GM18867 (cell line): ENCODE results near the gene MACROD1.

Source experiments
- ATAC-seq: cut with Tn5 transposase; IDR thresholded peaks from one replicate; pipeline ENCODE4 v1.9.1; 2021; ENCODE audit warnings: mild to moderate bottlenecking, moderate library complexity; ENCODE audit not compliant: unreplicated experiment

MACROD1 gene

DNA sequence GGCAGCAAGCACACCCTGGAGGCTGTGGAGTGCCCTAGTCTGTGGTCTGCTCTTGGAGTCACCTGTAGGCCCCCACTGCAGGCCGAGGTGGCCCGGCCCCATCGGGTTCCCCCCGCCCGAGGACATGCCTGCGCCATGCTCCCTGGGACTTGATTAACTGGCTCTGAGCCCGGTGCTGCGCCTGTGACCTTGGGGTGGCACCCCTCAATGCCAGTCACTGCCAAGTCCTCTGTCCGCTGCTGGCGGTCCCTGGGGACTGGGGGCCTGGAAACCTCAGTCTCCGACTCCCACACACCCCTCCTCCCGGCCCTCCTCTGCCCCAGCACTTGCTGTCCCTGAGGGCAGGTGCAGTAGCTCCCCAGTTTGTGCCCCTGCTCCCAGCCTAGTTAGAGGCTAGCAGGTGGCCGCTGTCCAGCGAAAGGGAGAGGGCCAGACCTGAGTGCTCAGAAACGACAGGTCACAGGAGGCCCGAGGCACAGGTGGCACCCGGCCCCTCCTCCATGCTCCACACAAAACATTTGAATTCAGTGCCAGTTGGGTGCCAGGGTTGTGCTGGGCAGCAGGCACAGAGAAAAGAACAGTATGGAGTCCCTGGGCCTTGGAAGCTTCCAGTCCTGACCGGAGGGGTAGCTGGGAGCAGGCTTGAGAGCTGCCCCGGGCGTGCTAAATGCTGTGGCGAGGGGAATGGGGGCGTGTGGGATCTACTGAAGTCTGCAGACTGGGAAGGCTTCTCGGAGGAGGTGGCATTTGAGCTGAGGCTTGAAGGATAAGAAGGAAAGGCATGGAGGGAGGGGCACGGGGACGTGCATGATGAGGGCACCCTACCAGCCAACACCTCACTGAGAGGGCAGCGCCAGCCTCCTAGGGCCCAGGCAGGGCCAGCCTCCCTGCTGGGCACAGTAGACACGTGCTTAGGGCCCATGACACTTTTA, 146.5 kb downstream of the MACROD1 start:
- no peak for ATAC-seq

DNA sequence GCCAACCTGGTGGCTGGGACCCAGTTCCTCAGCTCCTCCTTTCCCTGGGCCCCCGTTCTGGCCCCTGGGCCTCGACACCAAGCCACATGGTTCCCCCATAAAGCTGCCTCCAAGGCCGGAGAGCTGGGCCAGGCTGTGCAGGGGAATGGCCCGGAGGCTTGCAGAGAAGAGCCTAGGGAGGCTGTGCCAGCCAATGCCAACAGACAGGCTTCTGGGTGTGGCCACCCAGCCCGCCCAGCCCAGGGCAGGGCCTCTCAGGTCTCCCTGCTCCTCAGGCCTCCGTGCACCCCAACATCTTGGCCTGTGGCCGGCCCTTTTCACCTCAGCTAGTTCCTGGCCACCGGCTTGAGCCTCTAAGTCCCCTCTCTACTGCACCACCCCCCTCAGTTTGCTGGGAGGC, 147.6 kb downstream of the MACROD1 start:
- no peak for ATAC-seq

- no peak for ATAC-seq
These were observed 148.0 kb downstream of the MACROD1 start for GRCh38 chr11:64017945-64018224.

GRCh38 chr11:64015935-64016845, 149.7 kb downstream of the MACROD1 start:
- no peak for ATAC-seq

GRCh38 chr11:64015510-64015909, 150.4 kb downstream of the MACROD1 start:
- no peak for ATAC-seq

GRCh38 chr11:64014356-64014755, 151.6 kb downstream of the MACROD1 start:
- ATAC-seq: no peak

DNA sequence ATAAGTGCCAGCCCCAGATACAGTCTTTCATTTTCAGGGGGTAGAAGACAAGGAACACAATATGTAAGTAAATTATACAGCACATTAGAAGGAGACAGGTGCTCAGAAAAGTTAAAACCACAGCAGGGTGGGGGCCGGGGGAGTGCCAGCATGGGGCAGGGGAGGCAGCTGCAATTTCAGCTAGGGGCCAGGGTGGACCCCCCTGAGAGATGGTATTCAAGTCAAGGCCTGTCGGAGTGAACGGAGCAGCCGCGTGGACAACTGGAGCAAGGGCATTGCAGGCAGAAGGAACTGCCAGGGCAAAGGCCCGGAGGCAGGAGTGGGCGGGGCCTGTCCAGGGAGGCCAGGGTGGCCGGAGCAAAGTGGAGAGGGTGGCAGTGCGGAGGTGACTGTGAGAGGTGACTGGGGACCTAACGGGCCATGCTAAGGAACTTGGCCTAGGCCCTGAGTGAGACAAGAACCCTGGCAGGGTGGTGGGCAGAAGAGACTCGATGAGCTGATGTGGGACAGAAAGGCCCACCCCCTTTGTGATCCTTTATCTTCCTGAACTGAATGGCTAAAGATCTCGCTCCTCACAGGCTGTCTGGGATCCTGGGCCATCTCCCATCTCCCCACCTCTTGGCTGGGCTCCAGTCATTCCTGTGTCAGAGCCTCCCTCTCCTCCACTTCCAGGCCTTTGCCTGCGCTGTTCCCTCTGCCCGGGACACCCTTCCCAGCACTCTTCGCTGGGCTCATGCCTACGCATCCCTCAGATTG, 152.6 kb downstream of the MACROD1 start:
- ATAC-seq: no peak

- ATAC-seq: no peak
These were observed 154.5 kb downstream of the MACROD1 start for GRCh38 chr11:64011371-64011770.

- no peak for ATAC-seq
These were observed 155.1 kb downstream of the MACROD1 start for GRCh38 chr11:64010783-64011182.

DNA sequence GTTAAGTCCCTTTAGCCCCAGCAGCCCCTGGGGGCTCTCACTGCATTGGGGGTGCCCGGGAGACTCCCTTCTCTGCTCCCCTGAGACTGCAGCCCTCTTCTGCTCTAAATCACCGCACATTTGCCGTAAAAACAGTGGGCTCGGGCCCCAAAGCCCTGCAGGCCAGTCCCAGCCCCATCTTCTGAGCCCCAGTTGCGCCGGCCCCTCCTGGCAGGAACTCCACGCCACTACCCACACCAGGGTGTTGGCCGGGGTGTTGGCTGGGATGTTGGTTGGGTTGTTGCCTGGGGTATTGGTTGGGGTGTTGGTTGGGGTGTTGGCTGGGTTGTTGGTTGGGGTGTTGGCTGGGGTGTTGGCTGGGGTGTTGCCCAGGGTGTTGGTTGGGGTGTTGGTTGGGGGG, 156.2 kb downstream of the MACROD1 start:
- ATAC-seq: no peak

DNA sequence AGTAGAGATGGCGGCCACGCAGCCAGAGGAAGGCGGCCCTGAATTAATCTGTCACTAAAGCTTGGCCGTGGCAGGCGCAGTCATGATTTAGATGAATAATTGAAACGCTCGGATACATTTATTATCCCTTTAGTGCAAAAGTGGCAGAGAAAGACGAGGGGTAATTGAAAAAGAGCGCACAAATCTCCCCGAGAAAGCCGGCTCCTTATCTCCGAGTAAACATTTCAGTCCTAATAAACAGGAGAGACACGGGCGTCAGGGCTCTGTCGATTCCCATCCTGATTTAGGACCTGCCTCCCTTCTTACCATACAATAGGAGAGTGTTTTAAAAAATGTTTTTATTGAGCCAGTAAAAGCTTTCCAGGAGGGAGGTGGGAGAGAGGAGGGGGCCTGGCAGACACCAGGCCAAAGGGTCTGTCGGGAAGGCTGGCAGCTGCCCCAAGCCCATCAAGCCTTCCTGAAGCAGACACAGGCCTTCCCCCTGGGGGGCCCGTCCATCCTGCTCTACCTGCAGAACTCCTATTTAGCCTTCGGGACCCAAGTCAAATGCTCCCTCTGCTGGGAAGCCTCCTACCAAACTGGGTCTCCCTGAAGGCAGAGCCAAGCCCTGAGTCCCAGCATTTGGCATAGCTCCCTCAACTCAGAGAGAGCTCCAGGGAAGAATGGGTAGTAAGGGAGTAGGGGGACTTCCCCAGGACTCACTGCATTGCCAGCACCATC, 156.8 kb downstream of the MACROD1 start:
- ATAC-seq: no peak

DNA sequence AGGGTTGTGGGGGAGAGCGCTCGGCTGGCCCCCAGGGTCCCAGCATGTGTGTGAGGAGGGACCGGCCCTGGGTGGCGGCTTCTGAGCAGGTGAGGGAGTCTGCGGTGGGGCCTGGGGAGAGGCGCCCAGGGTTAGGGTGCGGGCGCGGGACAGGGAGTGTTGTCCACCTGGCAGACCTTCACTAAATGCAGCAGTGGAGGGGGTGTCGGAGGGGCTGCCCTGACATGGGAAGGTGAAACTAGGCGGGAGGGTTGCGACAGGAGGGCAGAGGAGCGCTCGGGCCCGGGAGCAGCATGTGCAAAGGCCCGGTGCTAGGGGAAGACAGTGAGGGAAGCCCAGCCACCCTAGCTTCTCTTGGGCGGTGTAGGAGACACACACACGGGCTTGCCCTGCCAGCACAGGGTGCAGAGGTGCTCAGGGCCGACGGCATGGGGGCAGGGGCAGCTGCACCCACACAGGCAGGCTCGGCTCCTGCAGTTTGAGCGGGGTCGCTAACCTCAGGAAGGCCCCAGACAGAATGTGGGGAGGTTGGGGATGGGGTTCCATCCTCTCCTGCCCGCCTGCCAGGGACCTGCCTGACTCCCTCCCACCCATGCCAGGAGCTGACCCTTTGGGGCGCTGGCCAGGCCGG, 157.5 kb downstream of the MACROD1 start:
- ATAC-seq: no peak

GRCh38 chr11:64007629-64008282, 158.2 kb downstream of the MACROD1 start:
- ATAC-seq: no peak

- ATAC-seq: no peak
These were observed 158.7 kb downstream of the MACROD1 start for GRCh38 chr11:64007160-64007628.

GRCh38 chr11:64006398-64006797, 159.5 kb downstream of the MACROD1 start:
- no peak for ATAC-seq

DNA sequence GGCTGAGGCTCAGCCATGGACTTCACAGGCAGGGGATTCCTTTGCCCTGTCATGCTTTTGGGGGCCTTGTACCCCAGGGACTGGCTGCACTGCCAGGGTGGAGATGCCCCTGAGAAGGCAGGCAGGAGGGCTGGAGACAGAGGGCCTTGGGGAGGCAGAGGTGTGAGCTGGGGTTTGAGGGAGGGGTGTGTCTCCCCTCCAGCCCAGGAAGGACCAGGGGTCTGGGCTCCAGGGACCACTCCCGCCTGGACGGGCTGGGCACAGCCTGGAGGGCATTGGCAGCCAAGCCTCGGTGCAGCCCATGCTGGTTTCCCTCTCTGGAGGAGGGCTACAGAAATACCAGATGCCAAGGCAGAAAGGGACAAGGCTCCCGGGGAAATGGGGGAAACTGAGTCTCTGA, 160.2 kb downstream of the MACROD1 start:
- no peak for ATAC-seq

DNA sequence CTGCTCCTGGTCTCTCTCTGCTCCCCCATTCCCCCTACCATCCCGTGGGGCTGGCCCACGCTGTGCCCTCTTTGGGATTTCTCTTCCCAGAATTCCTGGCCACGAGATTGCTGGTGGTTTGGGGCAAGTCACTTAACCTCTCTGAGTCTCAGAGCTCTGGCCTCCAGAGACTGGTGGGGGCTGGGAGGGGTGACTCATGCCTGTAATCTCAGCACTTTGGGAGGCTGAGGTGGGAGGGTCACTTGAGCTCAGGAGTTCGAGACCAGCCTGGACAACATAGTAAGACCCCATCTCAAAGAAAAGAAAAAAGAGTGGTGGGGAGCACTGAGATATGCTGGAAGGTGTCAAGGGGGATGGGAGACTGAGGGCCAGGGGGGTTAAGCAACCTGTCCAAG, 161.3 kb downstream of the MACROD1 start:
- ATAC-seq: no peak

GRCh38 chr11:64003807-64004589, 161.9 kb downstream of the MACROD1 start:
- ATAC-seq: no peak
